A549 treated with AZD9567 at 1 μM for 4 hours (cell line): ENCODE results near the gene APOLD1. TPM values are rescaled to one million over a fixed set of nuclear protein-coding genes. Genes with fewer than 3 reads are reported as not detected.

ENCODE experiments used
- total RNA-seq: library from RNA; stranded (reverse); fragments of 200-300 nt; extraction: Qiagen RNA extraction; gene quantifications from 5 replicates; pipeline ENCODE4 v1.2.3, GENCODE V29; 2022; ENCODE audit not compliant: insufficient read depth

APOLD1 gene
- 0.14 to 0.40 TPM (median 0.18 TPM) in 4 of 5 replicates, not detected in the other for total RNA-seq

GRCh38 chr12:12784911-12785814 lies at the start of gene APOLD1:
APOLD1 (plus strand) TSS chr12:12785659; CDS start chr12:12785692, 33 bp downstream.

GRCh38 chr12:12813120-12814101 lies 28.0 kb downstream of the APOLD1 start, which contains the start of gene DDX47:
DDX47 (plus strand) TSS chr12:12813346; CDS start chr12:12813368, 22 bp downstream.

Other genes starting within 250 kb of the APOLD1 start
- gene DUSP16, start 222.8 kb upstream of the APOLD1 start, total RNA-seq: 6.8 to 8.5 TPM (median 7.8 TPM) in 5 replicates
- gene CREBL2, start 173.8 kb upstream of the APOLD1 start, total RNA-seq: 15.8 to 26.8 TPM (median 17.3 TPM) in 5 replicates
- gene GPR19, start 89.5 kb upstream of the APOLD1 start, total RNA-seq: 0.70 to 1.0 TPM (median 0.79 TPM) in 4 of 5 replicates, not detected in the other
- 13.5 to 18.4 TPM (median 16.2 TPM) in 5 replicates for gene CDKN1B, start 68.3 kb upstream of the APOLD1 start, total RNA-seq
- gene DDX47, start 27.7 kb downstream of the APOLD1 start, total RNA-seq: 73.6 to 76.5 TPM (median 74.7 TPM) in 5 replicates
- gene GPRC5A, start 105.9 kb downstream of the APOLD1 start, total RNA-seq: 245 to 318 TPM (median 282 TPM) in 5 replicates
- gene GPRC5D, start 166.5 kb downstream of the APOLD1 start, total RNA-seq: not detected in 5 replicates
- 55.5 to 62.9 TPM (median 59.6 TPM) in 5 replicates for gene HEBP1, start 214.6 kb downstream of the APOLD1 start, total RNA-seq